ENCODE results near the gene GRM8.

The GRM8 gene

GRCh38 chr7:127252778-127253280 is at the start of gene GRM8:
Gene GRM8 (minus strand): TSS chr7:127252941.
- no peak for TF ChIP-seq CTCF (IDR thresholded peaks at IDR 0.05; ENCODE audit: low read depth, low read length, missing control alignments)
- H3K4me3 ChIP-seq (ENCODE audit: low read depth, low read length), result peak within 1 kb of the TSS; percentile 70
- in situ Hi-C loops (cut with HindIII; ENCODE audit: low sequenced_read_pairs), result no loop called here
- no peak for DNase-seq (ENCODE audit: low read depth)

DNA sequence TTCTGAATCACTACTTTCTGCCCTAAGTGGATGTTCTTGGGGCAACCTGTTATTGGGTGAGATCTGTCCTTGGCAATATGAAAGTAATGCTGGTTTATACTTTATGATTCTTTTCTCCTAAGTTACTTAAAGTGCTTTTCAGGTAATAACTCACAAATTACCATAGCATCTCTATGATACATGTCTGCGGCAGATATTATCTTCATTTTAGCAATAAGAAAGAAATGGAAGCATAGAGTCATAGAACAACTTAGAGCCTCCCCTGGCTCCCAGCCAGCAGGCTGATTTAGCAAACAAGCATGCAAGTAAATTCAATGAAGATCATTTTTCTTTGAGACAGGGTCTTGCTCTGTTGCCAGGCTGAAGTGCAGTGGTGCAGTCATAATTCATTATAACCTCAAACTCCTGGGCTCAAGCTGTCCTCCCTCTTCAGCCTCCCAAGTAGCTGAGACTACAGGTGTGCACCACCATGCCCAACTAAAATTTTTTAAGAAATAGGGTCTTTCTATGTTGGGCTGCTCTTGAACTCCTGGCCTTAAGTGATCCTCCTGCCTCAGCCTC is 38.1 kb upstream of the GRM8 start:
- TF ChIP-seq CTCF (IDR thresholded peaks at IDR 0.05; ENCODE audit: low read depth, low read length, missing control alignments), result no peak
- H3K4me3 ChIP-seq (ENCODE audit: low read depth, low read length), result no peak overlapping the region
- in situ Hi-C loops (cut with HindIII; ENCODE audit: low sequenced_read_pairs), result no loop called here
- no peak for DNase-seq (ENCODE audit: low read depth)

GRCh38 chr7:127290116-127290655 is 37.4 kb upstream of the GRM8 start:
- in situ Hi-C loops (cut with HindIII; ENCODE audit: low sequenced_read_pairs), result no loop called here
- no peak for DNase-seq (ENCODE audit: low read depth)
- TF ChIP-seq CTCF (IDR thresholded peaks at IDR 0.05; ENCODE audit: low read depth, low read length, missing control alignments), result no peak
- no peak overlapping the region for H3K4me3 ChIP-seq (ENCODE audit: low read depth, low read length)

DNA sequence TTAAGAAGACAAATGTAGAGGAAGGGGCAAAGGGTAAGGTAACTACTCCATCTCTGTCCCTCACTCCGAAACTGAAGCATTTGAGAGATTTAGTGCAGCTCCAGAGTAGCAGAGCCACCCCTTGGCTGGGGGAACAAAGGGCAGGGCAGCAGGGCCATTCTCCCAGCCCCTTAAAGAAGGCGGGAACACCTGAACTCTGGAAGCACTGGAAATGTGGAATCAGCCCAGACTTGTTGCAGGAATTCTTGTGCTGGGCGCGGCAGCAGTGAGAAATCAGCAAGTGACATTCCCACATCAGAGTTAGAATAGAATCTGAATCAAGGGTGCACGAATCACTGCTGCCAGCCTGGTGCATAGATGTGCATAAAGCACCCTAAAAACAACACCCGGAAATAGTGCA is 34.4 kb upstream of the GRM8 start:
- in situ Hi-C loops (cut with HindIII; ENCODE audit: low sequenced_read_pairs), result no loop called here
- no peak for TF ChIP-seq CTCF (IDR thresholded peaks at IDR 0.05; ENCODE audit: low read depth, low read length, missing control alignments)
- H3K4me3 ChIP-seq (ENCODE audit: low read depth, low read length), result no peak overlapping the region
- DNase-seq (ENCODE audit: low read depth), result no peak

- DNase-seq (ENCODE audit: low read depth), result no peak
- no peak for TF ChIP-seq CTCF (IDR thresholded peaks at IDR 0.05; ENCODE audit: low read depth, low read length, missing control alignments)
- no peak overlapping the region for H3K4me3 ChIP-seq (ENCODE audit: low read depth, low read length)
- in situ Hi-C loops (cut with HindIII; ENCODE audit: low sequenced_read_pairs), result no loop called here
Observed at GRCh38 chr7:127270093-127270492, 17.4 kb upstream of the GRM8 start.

GRCh38 chr7:127266047-127266446 is 13.3 kb upstream of the GRM8 start:
- no peak for DNase-seq (ENCODE audit: low read depth)
- no peak for TF ChIP-seq CTCF (IDR thresholded peaks at IDR 0.05; ENCODE audit: low read depth, low read length, missing control alignments)
- in situ Hi-C loops (cut with HindIII; ENCODE audit: low sequenced_read_pairs), result no loop called here
- H3K4me3 ChIP-seq (ENCODE audit: low read depth, low read length), result no peak overlapping the region

Data from astrocyte of the cerebellum (primary cell).